HFFc6 (cell line): ENCODE measurements around the gene DLG2. TPM values are rescaled to one million over a fixed set of nuclear protein-coding genes. Genes with fewer than 3 reads are reported as not detected.
A peak's percentile ranks its signal among the peaks of the same experiment; 100 is the strongest.
"Not testable (repeated sequence)": the region's sequence is repeated elsewhere in the genome, so short reads cannot be mapped to it uniquely, and the experiment has no call there.

Source experiments
- DNase-seq: peaks from one replicate; pipeline ENCODE4 v3.0.0-alpha.2; 2018
- H3K27ac Mint-ChIP-seq: 2 replicates; pipeline ENCODE4 v1.8.0; 2020; ENCODE audit warnings: mild to moderate bottlenecking, mixed read lengths
- H3K27me3 Mint-ChIP-seq: 2 replicates; pipeline ENCODE4 v1.8.0; 2021; ENCODE audit warnings: mild to moderate bottlenecking, moderate library complexity, mixed read lengths; ENCODE audit not compliant: insufficient read depth
- H3K36me3 Mint-ChIP-seq: 2 replicates; pipeline ENCODE4 v1.8.0; 2021; ENCODE audit warnings: low read depth, mixed read lengths
- H3K4me1 Mint-ChIP-seq: 2 replicates; pipeline ENCODE4 v1.8.0; 2020; ENCODE audit warnings: low read depth, mixed read lengths
- H3K4me3 Mint-ChIP-seq: 2 replicates; pipeline ENCODE4 v1.8.0; 2020; ENCODE audit warnings: mild to moderate bottlenecking, moderate library complexity, mixed read lengths
- H3K9me3 Mint-ChIP-seq: 2 replicates; pipeline ENCODE4 v1.8.0; 2020; ENCODE audit warnings: mild to moderate bottlenecking, mixed read lengths
- total RNA-seq, 6 experiments: library from RNA; stranded (reverse); fragmentation: NEBNext Ultra II Directional; extraction: Animal tissue kit (Norgen Biotek cat#: 25700); gene quantifications; 2 replicates in 1 of 6; 3 replicates in 5 of 6; pipeline ENCODE4 v1.2.3, GENCODE V29; 2021
- TF ChIP-seq, protein P1 (sequence below): fragments of 200-600 bp; sonication (generic); IDR thresholded peaks from 2 replicates; pipeline ENCODE4 v1.5.0; 2021; ENCODE audit warnings: antibody characterized with exemption, mild to moderate bottlenecking

Gene DLG2
- total RNA-seq, 6 experiments from 2014 or later, result 0.39 to 1.00 (median 0.80) TPM; not detected in 1

DNA sequence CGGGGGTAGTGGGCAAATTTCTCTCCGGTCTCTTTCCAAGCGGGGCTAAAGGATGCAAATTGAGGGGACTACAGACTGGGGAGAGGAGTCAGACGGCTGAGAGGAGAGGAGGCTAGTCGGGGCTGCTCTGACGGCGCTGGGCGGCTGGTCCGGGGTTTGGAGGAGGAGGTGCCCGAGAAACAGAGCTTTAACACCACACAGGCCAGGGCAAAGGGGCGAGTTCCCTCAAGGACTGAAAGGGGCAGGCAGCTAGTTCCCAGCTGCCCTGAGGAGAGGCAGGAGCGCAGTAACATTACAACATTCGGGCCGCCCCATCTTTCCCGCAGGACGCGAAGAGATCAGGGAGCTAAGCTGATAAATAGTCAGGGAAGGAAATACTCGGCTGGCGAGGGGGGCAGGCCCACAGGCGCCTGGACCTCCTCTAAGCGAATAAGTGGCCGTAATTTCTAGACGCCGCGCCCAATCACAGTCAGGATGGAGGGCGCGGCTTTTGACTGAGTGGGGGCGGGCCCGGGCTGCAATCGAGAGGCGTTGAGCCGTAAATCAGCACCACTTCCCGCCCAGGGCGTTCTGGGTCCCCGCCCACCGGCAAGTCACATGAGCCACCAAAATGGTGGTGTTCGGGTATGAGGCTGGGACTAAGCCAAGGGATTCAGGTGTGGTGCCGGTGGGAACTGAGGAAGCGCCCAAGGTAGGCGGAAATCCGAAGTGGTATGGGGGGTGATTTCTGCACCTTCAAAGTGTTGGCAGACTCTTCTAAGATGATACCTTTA, 1.0 kb upstream of the DLG2 start, which contains the start of gene TMEM126B:
Gene TMEM126B (plus strand): TSS at position 596 of the 773 bp plus-strand sequence. CDS start 15 bp downstream, at position 611.
- Mint-ChIP-seq H3K9me3 (no peaks in the 10 kb centered on the region), H3K4me1 (peaks cover 22% of the 10 kb centered on the region), H3K36me3 (no peaks in the 10 kb centered on the region), H3K27me3 (peaks cover 3% of the 10 kb centered on the region), H3K27ac (peak within 1 kb of the TSS; percentile 79), H3K4me3 (peak within 1 kb of the TSS; percentile 94)
- DNase-seq, result peak; percentile 96
- TF ChIP-seq, protein P1, sequence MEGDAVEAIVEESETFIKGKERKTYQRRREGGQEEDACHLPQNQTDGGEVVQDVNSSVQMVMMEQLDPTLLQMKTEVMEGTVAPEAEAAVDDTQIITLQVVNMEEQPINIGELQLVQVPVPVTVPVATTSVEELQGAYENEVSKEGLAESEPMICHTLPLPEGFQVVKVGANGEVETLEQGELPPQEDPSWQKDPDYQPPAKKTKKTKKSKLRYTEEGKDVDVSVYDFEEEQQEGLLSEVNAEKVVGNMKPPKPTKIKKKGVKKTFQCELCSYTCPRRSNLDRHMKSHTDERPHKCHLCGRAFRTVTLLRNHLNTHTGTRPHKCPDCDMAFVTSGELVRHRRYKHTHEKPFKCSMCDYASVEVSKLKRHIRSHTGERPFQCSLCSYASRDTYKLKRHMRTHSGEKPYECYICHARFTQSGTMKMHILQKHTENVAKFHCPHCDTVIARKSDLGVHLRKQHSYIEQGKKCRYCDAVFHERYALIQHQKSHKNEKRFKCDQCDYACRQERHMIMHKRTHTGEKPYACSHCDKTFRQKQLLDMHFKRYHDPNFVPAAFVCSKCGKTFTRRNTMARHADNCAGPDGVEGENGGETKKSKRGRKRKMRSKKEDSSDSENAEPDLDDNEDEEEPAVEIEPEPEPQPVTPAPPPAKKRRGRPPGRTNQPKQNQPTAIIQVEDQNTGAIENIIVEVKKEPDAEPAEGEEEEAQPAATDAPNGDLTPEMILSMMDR, result no peak

DNA sequence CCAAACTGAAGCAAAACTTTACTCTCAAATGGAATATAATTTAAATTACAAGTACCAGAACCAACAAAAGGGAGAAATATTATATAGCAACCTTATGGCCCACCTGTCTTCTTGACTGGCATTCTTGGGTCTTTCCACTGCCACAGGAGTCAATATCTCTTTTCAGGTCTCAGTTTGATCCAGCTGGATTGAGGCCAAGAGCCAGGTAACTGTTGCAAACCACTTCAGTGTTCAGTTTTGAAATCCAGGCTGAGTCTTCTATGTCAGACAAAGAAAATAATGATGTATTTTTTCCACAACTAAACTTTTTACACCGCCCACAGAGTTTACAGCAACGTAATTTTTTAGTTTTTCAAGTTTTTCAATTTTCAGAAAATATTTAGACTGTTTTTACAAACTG, 648 bp downstream of the DLG2 start:
- peak overlapping the region; percentile 94 for H3K4me3 Mint-ChIP-seq
- TF ChIP-seq, protein P1, result no peak
- no peak for DNase-seq
- peaks cover 4% of the 10 kb centered on the region for H3K27me3 Mint-ChIP-seq
- no peaks in the 10 kb centered on the region for H3K9me3 Mint-ChIP-seq
- peak overlapping the region; percentile 79; the same call in 1 of the 2 replicates for H3K27ac Mint-ChIP-seq
- H3K4me1 Mint-ChIP-seq, result peaks cover 22% of the 10 kb centered on the region
- H3K36me3 Mint-ChIP-seq, result no peaks in the 10 kb centered on the region

DNA sequence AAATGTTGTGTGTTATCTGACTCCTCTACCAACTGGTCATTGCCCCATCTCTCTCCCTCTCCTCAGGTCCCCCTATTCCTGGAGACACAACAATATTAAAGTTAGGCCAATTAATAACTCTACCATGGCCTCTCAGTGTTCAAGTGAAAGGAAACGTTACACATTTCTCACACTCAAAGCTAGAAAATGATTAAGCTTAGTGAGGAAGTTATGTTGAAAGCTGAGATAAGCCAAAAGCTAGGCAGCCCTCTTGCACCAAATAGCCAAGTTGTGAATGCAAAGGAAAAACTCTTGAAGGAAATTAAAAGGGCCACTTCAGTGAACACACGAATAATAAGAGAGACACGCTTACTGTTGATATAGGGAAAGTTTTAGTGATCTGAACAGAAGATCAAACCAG, 6.9 kb downstream of the DLG2 start:
- H3K4me3 Mint-ChIP-seq, result no peak overlapping the region
- H3K27me3 Mint-ChIP-seq, result peaks cover 4% of the 10 kb centered on the region
- TF ChIP-seq, protein P1, result no peak

DNA sequence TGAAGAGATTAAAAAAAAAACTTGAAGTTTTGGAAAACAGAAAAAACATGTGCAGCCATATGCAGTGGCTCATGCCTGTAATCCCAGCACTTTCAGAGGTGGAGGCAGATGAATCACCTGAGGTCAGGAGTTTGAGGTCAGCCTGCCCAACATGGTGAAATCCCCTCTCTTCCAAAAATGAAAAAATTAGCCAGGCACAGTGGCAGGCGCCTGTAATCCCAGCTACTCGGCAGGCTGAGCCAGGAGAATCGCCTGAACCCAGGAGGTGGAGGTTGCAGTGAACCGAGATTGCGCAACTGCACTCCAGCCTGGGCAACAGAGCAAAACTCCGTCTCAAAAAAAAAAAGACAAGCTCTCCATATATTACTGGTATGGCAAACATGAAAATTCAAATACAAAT, 7.6 kb downstream of the DLG2 start:
- TF ChIP-seq, protein P1, result no peak
- H3K9me3 Mint-ChIP-seq, result no peaks in the 10 kb centered on the region
- H3K27me3 Mint-ChIP-seq, result peaks cover 2% of the 10 kb centered on the region; the same call in 1 of the 2 replicates
- no peak overlapping the region for H3K27ac Mint-ChIP-seq
- H3K36me3 Mint-ChIP-seq, result no peaks in the 10 kb centered on the region
- no peak overlapping the region for H3K4me3 Mint-ChIP-seq
- DNase-seq, result no peak
- no peaks in the 10 kb centered on the region for H3K4me1 Mint-ChIP-seq

More for the DNA sequence above, 6.9 kb downstream of the DLG2 start:
- no peaks in the 10 kb centered on the region for H3K9me3 Mint-ChIP-seq
- H3K36me3 Mint-ChIP-seq, result no peaks in the 10 kb centered on the region
- DNase-seq, result no peak
- no peak overlapping the region for H3K27ac Mint-ChIP-seq
- H3K4me1 Mint-ChIP-seq, result no peaks in the 10 kb centered on the region

DNA sequence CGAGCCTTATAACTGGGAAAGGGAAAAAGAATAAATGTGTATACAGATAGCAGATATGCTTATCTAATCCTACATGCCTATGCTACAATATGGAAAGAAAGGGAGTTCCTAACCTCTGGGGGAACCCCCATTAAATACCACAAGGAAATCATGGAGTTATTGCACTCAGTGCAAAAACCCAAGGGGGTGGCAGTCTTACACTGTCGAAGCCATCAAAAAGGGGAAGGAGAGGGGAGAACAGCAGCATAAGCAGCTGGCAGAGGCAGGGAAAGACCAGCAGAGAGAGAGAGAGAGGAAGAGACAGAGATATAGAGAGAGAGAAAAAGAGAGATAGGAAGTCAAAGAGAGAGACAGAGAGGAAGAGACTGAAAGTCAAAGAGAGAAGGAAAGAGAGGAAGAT, 15.5 kb downstream of the DLG2 start:
- not testable (repeated sequence) for DNase-seq, H3K4me1 Mint-ChIP-seq, H3K4me3 Mint-ChIP-seq, H3K9me3 Mint-ChIP-seq, H3K36me3 Mint-ChIP-seq, H3K27ac Mint-ChIP-seq
- H3K27me3 Mint-ChIP-seq, result peaks cover 14% of the 10 kb centered on the region

DNA sequence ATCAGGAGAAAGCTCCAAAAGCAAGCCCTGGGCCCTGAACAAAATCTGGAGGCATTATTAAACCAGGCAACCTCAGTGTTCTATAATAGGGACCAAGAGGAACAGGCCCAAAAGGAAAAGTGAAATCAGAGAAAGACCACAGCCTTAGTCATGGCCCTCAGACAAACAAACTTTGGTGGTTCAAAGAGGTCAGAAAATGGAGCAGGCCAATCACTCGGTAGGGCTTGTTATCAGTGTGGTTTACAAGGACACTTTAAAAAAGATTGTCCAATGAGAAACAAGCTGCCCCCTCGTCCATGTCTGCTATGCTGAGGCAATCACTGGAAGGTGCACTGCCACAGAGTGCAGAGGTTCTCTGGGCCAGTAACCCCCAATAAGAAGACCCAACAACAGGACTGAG, 17.9 kb downstream of the DLG2 start:
- peaks cover 15% of the 10 kb centered on the region for H3K27me3 Mint-ChIP-seq
- not testable (repeated sequence) for DNase-seq, H3K9me3 Mint-ChIP-seq, H3K4me1 Mint-ChIP-seq, H3K27ac Mint-ChIP-seq, H3K4me3 Mint-ChIP-seq, H3K36me3 Mint-ChIP-seq

DNA sequence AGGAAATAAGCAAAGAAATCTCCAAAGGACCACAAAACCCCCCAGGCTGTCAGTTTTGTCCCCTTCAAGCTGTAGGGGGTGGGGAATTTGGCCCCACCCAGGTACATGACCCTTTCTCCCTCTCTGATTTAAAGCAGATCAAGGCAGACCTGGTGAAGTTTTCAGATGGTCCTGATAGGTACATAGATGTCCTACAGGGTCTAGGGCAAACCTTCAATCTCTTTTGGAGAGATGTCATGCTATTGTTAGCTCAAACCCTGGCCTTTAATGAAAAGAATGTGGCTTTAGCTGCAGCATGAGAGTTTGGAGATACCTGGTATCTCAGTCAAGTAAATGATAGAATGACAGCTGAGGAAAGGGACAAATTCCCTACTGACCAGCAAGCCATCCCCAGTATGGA, 18.5 kb downstream of the DLG2 start:
- DNase-seq, H3K27ac Mint-ChIP-seq, H3K9me3 Mint-ChIP-seq, H3K36me3 Mint-ChIP-seq, H3K4me1 Mint-ChIP-seq, H3K4me3 Mint-ChIP-seq: not testable (repeated sequence)
- H3K27me3 Mint-ChIP-seq, result peaks cover 12% of the 10 kb centered on the region

DNA sequence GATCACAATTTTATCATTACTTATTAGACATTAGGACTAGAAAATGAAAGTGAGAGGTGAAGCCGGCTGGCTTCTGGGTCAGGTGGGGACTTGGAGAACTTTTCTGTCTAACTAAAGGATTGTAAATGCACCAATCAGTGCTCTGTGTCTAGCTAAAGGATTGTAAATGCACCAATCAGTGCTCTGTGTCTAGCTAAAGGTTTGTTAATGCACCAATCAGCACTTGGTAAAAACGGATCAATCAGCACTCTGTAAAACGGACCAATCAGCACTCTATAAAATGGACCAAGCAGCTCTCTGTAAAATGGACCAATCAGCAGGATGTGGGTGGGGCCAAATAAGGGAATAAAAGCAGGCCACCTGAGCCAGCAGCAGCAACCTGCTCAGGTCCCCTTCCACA, 20.9 kb downstream of the DLG2 start:
- H3K4me1 Mint-ChIP-seq, H3K36me3 Mint-ChIP-seq, H3K4me3 Mint-ChIP-seq, DNase-seq, H3K9me3 Mint-ChIP-seq, H3K27me3 Mint-ChIP-seq, H3K27ac Mint-ChIP-seq: not testable (repeated sequence)
